Endothelial cell of umbilical vein (primary cell): Measurements from ENCODE around the gene DMD.

Experiments
- CTCF ChIP-seq, 2 donors: IDR thresholded peaks; 1 replicate in 1 of 2; 2 replicates in 1 of 2; pipeline ENCODE4 v1.5.1; 2011; ENCODE audit warnings: low read length in 2 of 2, mild to moderate bottlenecking in 2 of 2, moderate library complexity in 2 of 2, control low read depth in 1 of 2, inconsistent platforms in 1 of 2, low read depth in 1 of 2; ENCODE audit not compliant: insufficient read depth in 1 of 2; ENCODE audit errors: extremely low read depth in 1 of 2
- EZH2 ChIP-seq: IDR thresholded peaks from 2 replicates; pipeline ENCODE4 v1.6.1; 2012; ENCODE audit warnings: borderline replicate concordance, low read depth, mild to moderate bottlenecking, moderate library complexity, low read length, inconsistent platforms; ENCODE audit not compliant: severe bottlenecking
- FOS ChIP-seq: IDR thresholded peaks from 2 replicates; pipeline ENCODE4 v1.6.1; 2011; ENCODE audit warnings: mild to moderate bottlenecking, low read length, moderate library complexity, borderline replicate concordance; ENCODE audit not compliant: insufficient read depth
- MAX ChIP-seq: IDR thresholded peaks from 2 replicates; pipeline ENCODE4 v1.6.1; 2011; ENCODE audit not compliant: insufficient read depth, insufficient read length
- POLR2A ChIP-seq: IDR thresholded peaks from 2 replicates; pipeline ENCODE4 v1.6.1; 2012; ENCODE audit warnings: low read depth, mild to moderate bottlenecking, control low read depth, low read length
- POLR2AphosphoS5 ChIP-seq: IDR thresholded peaks from 2 replicates; pipeline ENCODE4 v1.6.1; 2012; ENCODE audit warnings: low read depth, mild to moderate bottlenecking, control low read depth, low read length, moderate library complexity; ENCODE audit not compliant: insufficient read depth

GRCh38 chrX:32421266-32421665 lies 790.1 kb downstream of the DMD start:
- no peak for TF ChIP-seq CTCF (IDR thresholded peaks at IDR 0.05; ENCODE audit: extremely low read depth in 1 of 2, insufficient read depth in 1 of 2, low read depth in 1 of 2, low read length in 2 of 2)
- TF ChIP-seq POLR2A: no peak
- no peak for TF ChIP-seq EZH2
- TF ChIP-seq POLR2AphosphoS5: no peak
- TF ChIP-seq FOS: no peak
- no peak for TF ChIP-seq MAX
